ENCODE measurements around the gene DCST2. TPM values are rescaled to one million over a fixed set of nuclear protein-coding genes. Genes with fewer than 3 reads are reported as not detected.
"Not testable (repeated sequence)": the region's sequence is repeated elsewhere in the genome, so short reads cannot be mapped to it uniquely, and the experiment has no call there.

DCST2 gene
- total RNA-seq, 2 donors from 2014 or later, result 1.1 to 1.4 TPM

DNA sequence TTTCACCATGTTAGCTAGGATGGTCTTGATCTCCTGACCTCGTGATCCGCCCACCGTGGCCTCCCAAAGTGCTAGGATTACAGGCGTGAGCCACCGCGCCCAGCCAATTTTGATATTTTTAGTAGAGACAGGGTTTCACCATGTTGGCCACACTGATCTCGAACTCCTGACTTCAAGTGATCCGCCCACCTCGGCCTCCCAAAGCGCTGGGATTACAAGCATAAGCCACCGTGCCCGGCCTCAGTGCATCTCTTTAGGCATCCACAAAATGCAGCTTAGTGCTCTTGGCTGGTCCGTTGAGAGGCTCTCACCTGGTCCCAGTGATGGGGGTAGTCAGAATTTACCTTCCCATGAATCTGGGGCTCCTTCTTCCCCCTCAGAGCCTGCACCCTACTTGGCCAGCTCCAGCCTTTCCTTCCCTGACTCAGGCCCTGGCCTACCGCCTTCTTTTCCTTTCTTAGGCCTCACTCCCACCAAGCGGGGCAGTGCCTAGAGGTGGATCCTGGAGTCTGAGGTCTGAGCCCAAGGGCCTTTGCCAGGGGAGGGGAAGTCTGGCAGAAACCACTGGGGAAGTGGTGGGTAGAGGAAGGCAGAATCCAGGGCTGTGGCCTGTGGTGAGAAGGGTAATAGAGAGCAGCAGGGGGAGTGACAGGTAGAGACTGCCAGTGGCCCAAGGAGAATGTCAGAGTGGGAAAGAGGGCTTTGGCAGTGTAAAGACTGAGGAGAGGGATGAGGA lies 36.4 kb downstream of the DCST2 start:
- H3K4me3 Mint-ChIP-seq, result no peak overlapping the region
- no peak overlapping the region for H3K27ac Mint-ChIP-seq
- ATAC-seq (replicated peaks in 1 of 2), result no peak
- H3K36me3 Mint-ChIP-seq (ENCODE audit: insufficient read depth in 2 of 2), result no peaks in the 10 kb centered on the region
- peaks cover 35% of the 10 kb centered on the region for H3K4me1 Mint-ChIP-seq (ENCODE audit: low read depth)
- no peaks in the 10 kb centered on the region for H3K27me3 Mint-ChIP-seq (ENCODE audit: low read depth)
- DNase-seq, result no peak
- no peaks in the 10 kb centered on the region for H3K9me3 Mint-ChIP-seq

- not testable (repeated sequence) for DNase-seq; ATAC-seq (replicated peaks in 1 of 2); H3K27me3 Mint-ChIP-seq (ENCODE audit: low read depth); H3K27ac Mint-ChIP-seq; H3K4me3 Mint-ChIP-seq; H3K9me3 Mint-ChIP-seq; H3K36me3 Mint-ChIP-seq (ENCODE audit: insufficient read depth in 2 of 2)
- peaks cover 35% of the 10 kb centered on the region for H3K4me1 Mint-ChIP-seq (ENCODE audit: low read depth)
Observed at GRCh38 chr1:154995301-154995983, 38.1 kb downstream of the DCST2 start.

DNA sequence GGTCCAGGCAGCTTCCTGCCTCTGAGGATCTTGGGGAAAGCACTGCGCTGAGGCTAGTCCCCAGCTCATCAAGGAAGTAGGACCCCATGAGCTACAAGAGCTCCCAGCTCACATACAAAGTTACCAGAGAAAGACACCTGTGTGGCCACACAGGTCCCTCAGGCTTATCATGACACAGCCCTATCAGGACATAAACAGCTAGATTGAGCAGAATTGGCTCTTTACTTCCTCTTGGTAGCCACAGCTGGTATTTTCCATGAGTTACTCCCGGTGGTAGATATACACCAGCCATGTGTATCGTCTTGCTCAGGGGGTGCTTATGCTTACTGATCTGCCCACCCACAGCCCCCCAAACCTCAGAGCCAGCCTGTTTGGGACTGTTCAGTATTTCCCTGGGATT lies 39.0 kb downstream of the DCST2 start:
- DNase-seq (no peak), ATAC-seq (replicated peaks in 1 of 2) (no peak)
- Mint-ChIP-seq H3K4me3 (no peak overlapping the region), H3K27me3 (ENCODE audit: low read depth) (no peaks in the 10 kb centered on the region), H3K4me1 (ENCODE audit: low read depth) (peaks cover 32% of the 10 kb centered on the region), H3K9me3 (no peaks in the 10 kb centered on the region), H3K36me3 (ENCODE audit: insufficient read depth in 2 of 2) (peaks cover 2% of the 10 kb centered on the region in 2 donors), H3K27ac (no peak overlapping the region)

- DNase-seq (no peak), ATAC-seq (replicated peaks in 1 of 2) (no peak)
- no peak overlapping the region for H3K27ac Mint-ChIP-seq
- no peak overlapping the region for H3K4me3 Mint-ChIP-seq
- peaks cover 2 to 4% of the 10 kb centered on the region in 2 donors for H3K36me3 Mint-ChIP-seq (ENCODE audit: insufficient read depth in 2 of 2)
- no peaks in the 10 kb centered on the region for H3K27me3 Mint-ChIP-seq (ENCODE audit: low read depth)
- peaks cover 35% of the 10 kb centered on the region for H3K4me1 Mint-ChIP-seq (ENCODE audit: low read depth)
- no peaks in the 10 kb centered on the region for H3K9me3 Mint-ChIP-seq
Observed at GRCh38 chr1:154994269-154994587, 39.4 kb downstream of the DCST2 start.

DNA sequence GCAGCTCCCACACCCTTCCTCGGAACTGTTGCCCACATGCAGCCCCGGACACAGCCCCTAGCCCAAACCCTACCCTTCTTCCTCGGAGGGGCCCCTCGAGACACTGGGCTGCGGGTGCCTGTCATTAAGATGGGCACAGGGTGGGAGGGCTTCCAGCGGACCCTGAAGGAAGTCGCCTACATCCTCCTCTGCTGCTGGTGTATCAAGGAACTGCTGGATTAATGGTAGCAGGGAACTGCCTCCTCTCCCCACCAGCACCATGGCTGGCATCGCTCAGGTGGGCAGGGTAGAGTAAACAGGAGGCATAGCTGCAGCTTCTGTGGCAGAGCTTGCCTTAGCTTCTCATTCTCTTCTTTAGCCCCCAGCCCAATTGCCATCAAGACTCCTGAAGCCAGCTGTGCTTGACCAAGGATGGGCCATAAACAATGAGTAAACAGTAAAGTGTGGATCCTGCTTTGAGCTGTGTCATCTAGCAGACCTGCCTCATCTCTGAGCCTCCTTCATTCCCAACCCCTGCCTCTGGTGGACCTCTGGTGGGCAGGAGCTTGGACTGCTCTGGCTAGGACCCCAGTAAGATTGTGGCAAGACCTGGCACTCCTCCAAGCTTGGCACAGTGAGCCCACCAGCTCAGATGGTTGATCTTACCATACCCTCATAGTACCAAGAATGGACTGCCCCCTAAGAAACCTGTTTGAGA lies 39.9 kb downstream of the DCST2 start, which contains the start of gene LENEP:
TSS of gene LENEP (plus strand) at position 15 of the 697 bp plus-strand sequence. CDS start at position 37, 22 bp downstream.
- Mint-ChIP-seq H3K27me3 (ENCODE audit: low read depth) (no peaks in the 10 kb centered on the region), H3K27ac (no peak within 1 kb of the TSS), H3K9me3 (no peaks in the 10 kb centered on the region), H3K36me3 (ENCODE audit: insufficient read depth in 2 of 2) (peaks cover 2 to 6% of the 10 kb centered on the region in 2 donors), H3K4me3 (no peak within 1 kb of the TSS), H3K4me1 (ENCODE audit: low read depth) (peaks cover 35% of the 10 kb centered on the region)
- DNase-seq (no peak), ATAC-seq (replicated peaks in 1 of 2) (no peak)

DNA sequence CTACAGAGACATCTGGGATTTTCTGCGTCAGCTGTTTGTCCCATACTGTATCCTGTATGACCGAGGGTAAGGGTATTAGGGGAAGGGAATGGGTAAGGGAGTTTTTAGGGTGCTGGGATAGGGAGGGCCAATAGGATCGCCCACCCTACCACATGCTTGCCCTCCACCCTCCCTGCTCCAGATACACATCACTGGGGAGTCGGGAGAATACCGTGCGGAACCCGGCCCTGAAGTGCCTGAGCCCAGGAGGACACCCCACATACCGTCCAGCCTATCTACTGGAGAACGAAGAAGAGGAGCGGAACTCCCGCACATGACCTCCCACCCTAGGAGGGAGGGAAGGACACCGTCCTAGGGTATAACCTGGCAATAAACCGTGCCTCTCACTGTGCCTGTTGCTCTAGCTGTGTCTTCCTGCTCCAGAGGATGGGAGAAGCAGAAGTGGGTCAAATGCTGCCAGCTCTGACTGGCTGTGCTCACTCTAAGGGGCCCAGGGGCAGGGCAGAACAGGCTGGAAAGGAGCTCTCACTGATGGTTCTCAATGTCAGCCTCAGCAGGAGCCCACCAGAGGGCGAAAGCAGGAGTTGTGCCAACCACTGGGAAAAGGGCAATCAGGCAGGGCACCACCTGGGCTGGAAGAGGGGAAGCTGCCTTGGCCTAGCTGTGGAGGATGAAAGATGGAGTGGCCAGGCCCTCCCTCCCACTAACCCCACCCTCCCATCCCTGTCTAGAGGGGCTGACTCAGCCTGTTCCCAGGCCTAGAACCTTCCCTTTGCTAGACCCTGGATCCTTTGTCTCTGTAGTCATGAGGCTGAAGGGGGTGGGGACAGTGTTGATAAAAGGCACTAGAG lies 40.6 kb downstream of the DCST2 start:
- DNase-seq (no peak), ATAC-seq (replicated peaks in 1 of 2) (no peak)
- Mint-ChIP-seq H3K9me3 (no peaks in the 10 kb centered on the region), H3K27me3 (ENCODE audit: low read depth) (no peaks in the 10 kb centered on the region), H3K4me1 (ENCODE audit: low read depth) (peaks cover 37% of the 10 kb centered on the region), H3K36me3 (ENCODE audit: insufficient read depth in 2 of 2) (peaks cover 2 to 6% of the 10 kb centered on the region in 2 donors), H3K27ac (no peak overlapping the region), H3K4me3 (no peak overlapping the region)

- Mint-ChIP-seq H3K27me3 (ENCODE audit: low read depth) (no peaks in the 10 kb centered on the region), H3K27ac (no peak overlapping the region), H3K4me3 (no peak overlapping the region), H3K36me3 (ENCODE audit: insufficient read depth in 2 of 2) (peaks cover 2 to 6% of the 10 kb centered on the region in 2 donors), H3K4me1 (ENCODE audit: low read depth) (peaks cover 31% of the 10 kb centered on the region), H3K9me3 (no peaks in the 10 kb centered on the region)
- ATAC-seq (replicated peaks in 1 of 2), result no peak
- DNase-seq, result no peak
Observed at GRCh38 chr1:154990276-154990675, 43.3 kb downstream of the DCST2 start.

- Mint-ChIP-seq H3K4me3 (no peak overlapping the region), H3K27ac (no peak overlapping the region), H3K36me3 (ENCODE audit: insufficient read depth in 2 of 2) (peaks cover 2 to 6% of the 10 kb centered on the region in 2 donors), H3K9me3 (no peaks in the 10 kb centered on the region), H3K27me3 (ENCODE audit: low read depth) (no peaks in the 10 kb centered on the region), H3K4me1 (ENCODE audit: low read depth) (peaks cover 28% of the 10 kb centered on the region)
- ATAC-seq (replicated peaks in 1 of 2) (no peak), DNase-seq (no peak)
Observed at GRCh38 chr1:154989195-154989860, 44.3 kb downstream of the DCST2 start.

DNA sequence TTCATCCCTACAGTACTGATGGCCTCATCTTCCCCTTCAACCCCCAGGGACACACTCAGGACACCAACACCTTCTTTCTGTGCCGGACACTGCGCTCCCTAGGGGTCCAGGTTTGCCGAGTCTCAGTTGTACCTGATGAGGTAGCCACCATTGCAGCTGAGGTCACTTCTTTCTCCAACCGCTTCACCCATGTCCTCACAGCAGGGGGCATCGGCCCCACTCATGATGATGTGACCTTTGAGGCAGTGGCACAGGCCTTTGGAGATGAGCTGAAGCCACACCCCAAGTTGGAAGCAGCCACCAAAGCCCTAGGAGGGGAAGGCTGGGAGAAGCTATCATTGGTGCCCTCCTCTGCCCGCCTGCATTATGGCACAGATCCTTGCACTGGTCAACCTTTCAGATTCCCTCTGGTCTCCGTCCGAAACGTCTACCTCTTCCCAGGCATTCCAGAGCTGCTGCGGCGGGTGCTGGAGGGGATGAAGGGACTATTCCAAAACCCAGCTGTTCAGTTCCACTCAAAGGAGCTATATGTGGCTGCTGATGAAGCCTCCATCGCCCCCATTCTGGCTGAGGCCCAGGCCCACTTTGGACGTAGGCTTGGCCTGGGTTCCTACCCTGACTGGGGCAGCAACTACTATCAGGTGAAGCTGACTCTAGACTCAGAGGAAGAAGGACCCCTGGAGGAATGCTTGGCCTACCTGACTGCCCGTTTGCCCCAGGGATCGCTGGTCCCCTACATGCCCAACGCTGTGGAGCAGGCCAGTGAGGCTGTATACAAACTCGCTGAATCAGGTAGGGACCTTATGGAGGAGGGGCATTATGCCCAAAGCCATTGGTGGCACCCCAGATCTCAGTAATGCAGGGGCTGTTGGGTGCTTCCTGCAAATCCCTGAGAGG lies 45.3 kb downstream of the DCST2 start:
- no peak for DNase-seq
- Mint-ChIP-seq H3K9me3 (no peaks in the 10 kb centered on the region), H3K4me3 (no peak overlapping the region)

DNA sequence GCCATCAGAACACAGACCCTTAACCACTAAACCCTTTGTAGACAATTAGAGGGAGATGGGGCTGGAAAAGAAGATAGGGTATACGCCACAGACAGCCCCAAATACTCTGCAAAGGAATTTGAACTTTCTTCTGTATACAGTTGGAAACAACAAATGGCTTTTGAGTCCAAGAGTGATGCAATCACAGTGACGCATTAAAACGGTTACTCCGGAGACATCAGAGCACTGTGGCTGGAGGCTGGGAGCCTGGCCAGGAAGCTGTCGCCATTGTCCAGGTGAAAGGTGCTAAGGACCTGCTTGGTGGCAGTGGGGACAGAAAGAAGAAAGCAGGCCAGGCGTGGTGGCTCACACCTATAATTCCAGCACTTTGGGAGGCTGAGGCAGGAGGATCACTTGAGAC lies 46.3 kb downstream of the DCST2 start:
- peaks cover 32% of the 10 kb centered on the region for H3K4me1 Mint-ChIP-seq (ENCODE audit: low read depth)
- ATAC-seq (replicated peaks in 1 of 2) (no peak), DNase-seq (no peak)
- H3K27ac Mint-ChIP-seq, result no peak overlapping the region
- no peaks in the 10 kb centered on the region for H3K9me3 Mint-ChIP-seq
- H3K4me3 Mint-ChIP-seq, result no peak overlapping the region
- no peaks in the 10 kb centered on the region for H3K27me3 Mint-ChIP-seq (ENCODE audit: low read depth)
- H3K36me3 Mint-ChIP-seq (ENCODE audit: insufficient read depth in 2 of 2), result peaks cover 2 to 6% of the 10 kb centered on the region in 2 donors

More for the DNA sequence above, 45.3 kb downstream of the DCST2 start:
- no peaks in the 10 kb centered on the region for H3K27me3 Mint-ChIP-seq (ENCODE audit: low read depth)
- H3K27ac Mint-ChIP-seq, result no peak overlapping the region
- peaks cover 32% of the 10 kb centered on the region for H3K4me1 Mint-ChIP-seq (ENCODE audit: low read depth)
- no peak for ATAC-seq (replicated peaks in 1 of 2)
- H3K36me3 Mint-ChIP-seq (ENCODE audit: insufficient read depth in 2 of 2), result peaks cover 2 to 6% of the 10 kb centered on the region in 2 donors

DNA sequence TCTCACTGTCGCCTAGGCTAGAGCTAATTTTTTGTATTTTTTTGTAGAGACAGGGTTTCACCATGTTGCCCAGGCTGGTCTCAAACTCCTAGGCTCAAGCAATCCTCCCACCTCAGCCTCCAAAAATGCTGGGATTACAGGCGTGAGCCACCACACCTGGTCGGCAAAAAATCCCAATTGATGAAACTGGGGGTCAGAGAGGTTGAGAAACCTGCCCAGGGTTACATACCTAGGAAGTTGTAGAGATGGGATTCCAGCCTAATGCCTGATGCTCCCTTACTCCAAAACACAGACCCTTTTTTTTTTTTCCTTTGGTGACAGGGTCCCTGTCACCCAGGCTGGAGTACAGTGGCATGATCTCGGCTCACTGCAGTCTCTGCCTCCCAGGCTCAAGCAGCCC lies 46.8 kb downstream of the DCST2 start:
- H3K27me3 Mint-ChIP-seq (ENCODE audit: low read depth); DNase-seq; H3K9me3 Mint-ChIP-seq; H3K27ac Mint-ChIP-seq; H3K36me3 Mint-ChIP-seq (ENCODE audit: insufficient read depth in 2 of 2); ATAC-seq (replicated peaks in 1 of 2); H3K4me3 Mint-ChIP-seq: not testable (repeated sequence)
- peaks cover 32% of the 10 kb centered on the region for H3K4me1 Mint-ChIP-seq (ENCODE audit: low read depth)
